ENCODE measurements around the gene NRDE2.
"Not testable (repeated sequence)": the region's sequence is repeated elsewhere in the genome, so short reads cannot be mapped to it uniquely, and the experiment has no call there.

NRDE2 gene

GRCh38 chr14:90263748-90264449 is 67.8 kb downstream of the NRDE2 start:
- DNase-seq, result no peak
- TF ChIP-seq CTCF (IDR thresholded peaks at IDR 0.05; ENCODE audit: low read depth, low read length), result no peak
- no peak overlapping the region for H3K4me3 ChIP-seq (ENCODE audit: low read depth, low read length)
- H3K27me3 ChIP-seq (ENCODE audit: insufficient read depth, low read depth, severe bottlenecking), result no peaks in the 10 kb centered on the region
- no peak overlapping the region for H3K27ac ChIP-seq
- H3K9me3 ChIP-seq (ENCODE audit: severe bottlenecking), result no peaks in the 10 kb centered on the region
- peaks cover 82% of the 10 kb centered on the region for H3K36me3 ChIP-seq

- Histone ChIP-seq H3K27ac (peak within 1 kb of the TSS; percentile 89), H3K27me3 (ENCODE audit: insufficient read depth, low read depth, severe bottlenecking) (no peaks in the 10 kb centered on the region), H3K4me3 (ENCODE audit: low read depth, low read length) (peak within 1 kb of the TSS; percentile 99), H3K36me3 (peaks cover 35% of the 10 kb centered on the region), H3K9me3 (ENCODE audit: severe bottlenecking) (no peaks in the 10 kb centered on the region)
- TF ChIP-seq CTCF (IDR thresholded peaks at IDR 0.05; ENCODE audit: low read depth, low read length), result no peak
- peak; percentile 93 for DNase-seq
These were observed 75.2 kb downstream of the NRDE2 start, which contains the start of gene PSMC1 for GRCh38 chr14:90256354-90257131. Gene PSMC1, plus strand, starts transcription at chr14:90256553. Its CDS starts 45 bp downstream, at chr14:90256598.

- Histone ChIP-seq H3K9me3 (ENCODE audit: severe bottlenecking) (no peaks in the 10 kb centered on the region), H3K27me3 (ENCODE audit: insufficient read depth, low read depth, severe bottlenecking) (no peaks in the 10 kb centered on the region), H3K4me3 (ENCODE audit: low read depth, low read length) (peak overlapping the region; percentile 99), H3K36me3 (peaks cover 28% of the 10 kb centered on the region), H3K27ac (peak overlapping the region; percentile 89)
- DNase-seq, result no peak
- TF ChIP-seq CTCF (IDR thresholded peaks at IDR 0.05; ENCODE audit: low read depth, low read length), result no peak
These were observed 75.9 kb downstream of the NRDE2 start for GRCh38 chr14:90255871-90256270.

GRCh38 chr14:90253826-90254225 is 77.9 kb downstream of the NRDE2 start:
- no peak overlapping the region for H3K27ac ChIP-seq
- TF ChIP-seq CTCF (IDR thresholded peaks at IDR 0.05; ENCODE audit: low read depth, low read length), result no peak
- no peak overlapping the region for H3K4me3 ChIP-seq (ENCODE audit: low read depth, low read length)

GRCh38 chr14:90248594-90248993 is 83.1 kb downstream of the NRDE2 start:
- no peak overlapping the region for H3K27ac ChIP-seq
- no peaks in the 10 kb centered on the region for H3K27me3 ChIP-seq (ENCODE audit: insufficient read depth, low read depth, severe bottlenecking)
- no peak overlapping the region for H3K4me3 ChIP-seq (ENCODE audit: low read depth, low read length)
- DNase-seq, result no peak
- H3K36me3 ChIP-seq, result no peaks in the 10 kb centered on the region
- no peak for TF ChIP-seq CTCF (IDR thresholded peaks at IDR 0.05; ENCODE audit: low read depth, low read length)
- peaks cover 2% of the 10 kb centered on the region for H3K9me3 ChIP-seq (ENCODE audit: severe bottlenecking)

More at GRCh38 chr14:90253826-90254225, 77.9 kb downstream of the NRDE2 start:
- H3K27me3 ChIP-seq (ENCODE audit: insufficient read depth, low read depth, severe bottlenecking), result no peaks in the 10 kb centered on the region
- H3K36me3 ChIP-seq, result peaks cover 8% of the 10 kb centered on the region
- no peaks in the 10 kb centered on the region for H3K9me3 ChIP-seq (ENCODE audit: severe bottlenecking)
- no peak for DNase-seq

GRCh38 chr14:90247441-90247840 is 84.3 kb downstream of the NRDE2 start:
- not testable (repeated sequence) for H3K36me3 ChIP-seq; H3K4me3 ChIP-seq (ENCODE audit: low read depth, low read length); DNase-seq; H3K27ac ChIP-seq; H3K27me3 ChIP-seq (ENCODE audit: insufficient read depth, low read depth, severe bottlenecking); H3K9me3 ChIP-seq (ENCODE audit: severe bottlenecking)

Measured in WERI-Rb-1 (cell line).